ENCODE measurements around the gene TMED1.

Gene TMED1

DNA sequence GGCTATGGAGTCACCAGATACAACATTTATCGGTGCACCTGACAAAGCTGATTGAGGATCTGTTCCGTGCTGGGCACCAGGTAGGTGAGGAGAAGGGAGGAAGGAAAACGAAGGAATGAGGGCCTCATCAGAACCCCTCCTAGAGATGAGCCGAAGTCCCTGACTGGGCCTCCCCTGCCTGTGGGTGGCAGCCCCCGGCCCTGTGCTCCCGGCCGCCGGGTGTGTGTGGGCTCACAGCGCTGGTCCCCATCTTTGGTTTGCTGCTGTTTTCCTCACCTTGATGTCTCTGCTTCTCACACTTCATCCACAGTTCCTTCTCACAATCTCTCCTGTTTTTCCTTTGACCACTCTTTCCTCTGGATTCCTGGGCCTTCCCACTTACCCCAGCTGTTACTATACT lies 32.8 kb downstream of the TMED1 start:
- H3K4me1 ChIP-seq (ENCODE audit: insufficient read depth, poor library complexity, severe bottlenecking) = no peaks in the 10 kb centered on the region
- ATAC-seq (ENCODE audit: low read depth) = no peak
- no peak overlapping the region for H3K27ac ChIP-seq (ENCODE audit: poor library complexity, severe bottlenecking)
- no peak overlapping the region for H3K4me3 ChIP-seq (ENCODE audit: severe bottlenecking)
- no peaks in the 10 kb centered on the region for H3K27me3 ChIP-seq (ENCODE audit: insufficient read depth, poor library complexity, severe bottlenecking)
- no peak for TF ChIP-seq CTCF (IDR thresholded peaks at IDR 0.05; ENCODE audit: poor library complexity, severe bottlenecking)
- peaks cover 40% of the 10 kb centered on the region for H3K36me3 ChIP-seq (ENCODE audit: low read depth)
- H3K9me3 ChIP-seq (ENCODE audit: severe bottlenecking) = no peaks in the 10 kb centered on the region
- DNase-seq (ENCODE audit: low spot score) = no peak

DNA sequence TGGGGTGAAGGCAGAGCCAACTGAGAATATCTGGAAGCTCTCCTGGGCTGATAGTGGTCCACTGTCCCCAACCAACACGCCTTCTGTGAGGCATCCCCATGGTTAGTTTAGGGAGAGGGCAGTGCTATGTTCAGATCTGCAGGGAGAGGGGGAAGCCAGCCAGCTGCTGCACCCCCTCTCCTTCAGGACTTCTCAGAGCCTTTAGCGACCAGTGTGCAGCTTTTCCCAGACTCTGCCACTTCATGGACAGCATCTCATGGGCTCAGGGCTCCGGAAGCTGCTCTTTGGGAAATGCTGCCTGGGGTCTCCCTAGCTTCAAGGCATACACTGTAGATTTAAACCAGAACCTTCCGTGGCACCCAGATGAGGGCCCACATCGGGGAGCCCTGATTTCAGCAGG lies 33.5 kb downstream of the TMED1 start:
- Histone ChIP-seq H3K27me3 (ENCODE audit: insufficient read depth, poor library complexity, severe bottlenecking) (no peaks in the 10 kb centered on the region), H3K36me3 (ENCODE audit: low read depth) (peaks cover 43% of the 10 kb centered on the region), H3K4me3 (ENCODE audit: severe bottlenecking) (no peak overlapping the region), H3K9me3 (ENCODE audit: severe bottlenecking) (no peaks in the 10 kb centered on the region), H3K27ac (ENCODE audit: poor library complexity, severe bottlenecking) (no peak overlapping the region), H3K4me1 (ENCODE audit: insufficient read depth, poor library complexity, severe bottlenecking) (no peaks in the 10 kb centered on the region)
- ATAC-seq (ENCODE audit: low read depth) = no peak
- TF ChIP-seq CTCF (IDR thresholded peaks at IDR 0.05; ENCODE audit: poor library complexity, severe bottlenecking) = no peak
- DNase-seq (ENCODE audit: low spot score) = no peak

GRCh38 chr19:10800488-10800887 lies 35.5 kb downstream of the TMED1 start:
- Histone ChIP-seq H3K4me1 (ENCODE audit: insufficient read depth, poor library complexity, severe bottlenecking) (no peaks in the 10 kb centered on the region), H3K27ac (ENCODE audit: poor library complexity, severe bottlenecking) (no peak overlapping the region), H3K4me3 (ENCODE audit: severe bottlenecking) (no peak overlapping the region), H3K27me3 (ENCODE audit: insufficient read depth, poor library complexity, severe bottlenecking) (no peaks in the 10 kb centered on the region), H3K36me3 (ENCODE audit: low read depth) (peaks cover 46% of the 10 kb centered on the region), H3K9me3 (ENCODE audit: severe bottlenecking) (no peaks in the 10 kb centered on the region)
- DNase-seq (ENCODE audit: low spot score) (no peak), ATAC-seq (ENCODE audit: low read depth) (no peak)
- TF ChIP-seq CTCF (IDR thresholded peaks at IDR 0.05; ENCODE audit: poor library complexity, severe bottlenecking) = no peak

DNA sequence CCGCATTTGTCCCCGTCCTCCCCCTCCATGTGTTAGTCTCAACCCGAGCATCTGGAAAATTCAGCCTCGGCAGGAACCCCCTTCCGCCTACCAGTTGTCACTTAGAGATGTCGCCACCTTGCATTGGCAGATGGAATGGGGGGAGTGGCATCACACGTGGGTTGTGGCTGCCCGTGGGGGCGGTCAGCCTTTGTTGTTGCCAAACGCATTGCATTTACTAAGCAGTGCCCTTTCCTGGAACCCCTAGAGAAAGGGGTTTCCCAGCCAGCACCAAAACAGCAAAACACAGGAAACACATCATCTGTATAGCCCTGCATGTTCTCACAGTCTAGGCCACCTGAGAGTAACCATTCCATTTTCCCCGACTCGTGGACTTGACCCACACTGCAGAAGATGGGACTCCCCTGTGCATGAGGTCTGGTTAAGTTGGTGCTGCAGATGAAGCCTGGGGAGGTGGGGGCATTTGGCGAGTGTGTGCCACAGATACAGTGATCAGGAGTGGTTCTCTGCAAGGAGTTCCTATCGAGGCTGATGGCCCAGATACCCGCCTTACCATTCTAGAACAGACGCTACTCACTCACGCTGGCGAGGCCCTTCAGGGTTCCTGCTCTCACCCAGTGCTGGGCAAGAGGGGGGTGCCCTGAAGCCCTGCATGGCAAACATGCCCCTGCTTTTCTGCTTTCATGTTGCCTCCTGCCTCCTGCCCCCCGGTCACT lies 38.3 kb downstream of the TMED1 start:
- TF ChIP-seq CTCF (IDR thresholded peaks at IDR 0.05; ENCODE audit: poor library complexity, severe bottlenecking) = no peak
- Histone ChIP-seq H3K4me1 (ENCODE audit: insufficient read depth, poor library complexity, severe bottlenecking) (no peaks in the 10 kb centered on the region), H3K9me3 (ENCODE audit: severe bottlenecking) (no peaks in the 10 kb centered on the region), H3K36me3 (ENCODE audit: low read depth) (peaks cover 58% of the 10 kb centered on the region), H3K4me3 (ENCODE audit: severe bottlenecking) (no peak overlapping the region), H3K27me3 (ENCODE audit: insufficient read depth, poor library complexity, severe bottlenecking) (no peaks in the 10 kb centered on the region), H3K27ac (ENCODE audit: poor library complexity, severe bottlenecking) (no peak overlapping the region)
- ATAC-seq (ENCODE audit: low read depth) = no peak
- no peak for DNase-seq (ENCODE audit: low spot score)

- H3K27me3 ChIP-seq (ENCODE audit: insufficient read depth, poor library complexity, severe bottlenecking) = no peaks in the 10 kb centered on the region
- H3K4me1 ChIP-seq (ENCODE audit: insufficient read depth, poor library complexity, severe bottlenecking) = no peaks in the 10 kb centered on the region
- H3K9me3 ChIP-seq (ENCODE audit: severe bottlenecking) = no peaks in the 10 kb centered on the region
- no peak for ATAC-seq (ENCODE audit: low read depth)
- TF ChIP-seq CTCF (IDR thresholded peaks at IDR 0.05; ENCODE audit: poor library complexity, severe bottlenecking) = no peak
- H3K36me3 ChIP-seq (ENCODE audit: low read depth) = peaks cover 59% of the 10 kb centered on the region
- H3K4me3 ChIP-seq (ENCODE audit: severe bottlenecking) = no peak overlapping the region
- H3K27ac ChIP-seq (ENCODE audit: poor library complexity, severe bottlenecking) = no peak overlapping the region
- no peak for DNase-seq (ENCODE audit: low spot score)
Measured at GRCh38 chr19:10797078-10797477, 38.9 kb downstream of the TMED1 start.

All from RWPE2 (cell line).